Activated CD4-positive, CD25-positive, alpha-beta regulatory T cell (primary cell): ENCODE measurements around the gene AKR1D1.
"Not testable (repeated sequence)": the region's sequence is repeated elsewhere in the genome, so short reads cannot be mapped to it uniquely, and the experiment has no call there.

Source experiments
- DNase-seq, 4 experiments: peaks; one replicate each; lab custom pipeline; 2025; lab: John Stamatoyannopoulos, UW

AKR1D1 gene

DNA sequence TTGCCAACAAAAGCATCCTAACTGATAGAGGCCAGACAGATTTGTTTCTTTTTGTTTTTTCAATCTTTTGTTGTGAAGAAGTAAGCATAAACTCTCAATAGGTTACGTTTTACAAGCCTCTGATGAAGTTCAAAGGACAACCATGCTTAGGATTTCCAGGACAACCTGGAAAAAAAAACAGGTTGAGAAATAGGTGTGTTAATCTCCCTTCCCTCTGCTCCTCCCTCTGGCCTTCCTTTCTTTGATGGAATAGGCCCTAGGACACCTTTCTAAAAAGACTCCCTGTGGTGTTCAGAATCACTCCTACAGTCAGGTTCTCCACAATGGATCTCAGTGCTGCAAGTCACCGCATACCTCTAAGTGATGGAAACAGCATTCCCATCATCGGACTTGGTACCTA is at the start of gene AKR1D1:
Gene AKR1D1, plus strand, starts transcription at position 264 of the 400 bp plus-strand sequence. Its CDS starts 60 bp downstream, at position 324.
- DNase-seq, result no peak

GRCh38 chr7:138027100-138027499 is 49.2 kb upstream of the AKR1D1 start:
- DNase-seq, result no peak

DNA sequence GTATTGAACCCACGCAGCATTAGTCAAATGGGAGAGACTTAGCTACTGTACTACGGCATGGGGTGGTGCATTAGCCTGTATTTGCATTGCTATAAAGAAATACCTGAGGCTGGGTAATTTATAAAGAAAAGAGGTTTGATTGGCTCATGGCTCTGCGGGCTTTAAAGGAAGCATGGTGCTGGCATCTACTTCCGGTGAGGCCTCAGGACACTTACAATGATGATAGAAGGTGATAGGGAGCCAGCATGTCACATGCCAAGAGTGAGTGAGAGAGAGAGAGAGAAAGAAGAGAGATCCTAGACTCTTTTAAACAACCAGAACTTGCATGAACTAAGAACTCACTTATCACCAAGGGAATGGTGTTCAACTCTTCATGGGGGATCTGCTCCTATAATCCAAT is 47.1 kb upstream of the AKR1D1 start:
- no peak for DNase-seq

DNA sequence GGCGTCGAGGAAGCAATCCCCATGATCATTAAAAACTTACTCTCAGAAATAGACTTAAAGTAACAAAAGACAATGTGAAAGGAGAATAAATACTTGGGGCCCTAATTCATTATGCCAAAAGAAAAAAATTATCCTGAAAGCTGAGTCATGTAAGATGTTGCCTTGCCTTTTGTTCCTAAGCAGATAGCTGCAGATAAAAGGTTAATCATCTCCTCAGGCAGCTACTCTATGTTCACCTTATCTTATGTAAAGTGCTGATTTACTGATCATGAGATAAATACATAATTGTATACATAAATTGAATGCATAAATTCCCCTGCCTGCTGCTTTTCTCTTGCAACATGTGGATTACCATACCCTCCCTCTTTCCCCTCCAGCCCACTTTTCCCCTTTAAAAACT is 46.3 kb upstream of the AKR1D1 start:
- DNase-seq, result no peak

DNA sequence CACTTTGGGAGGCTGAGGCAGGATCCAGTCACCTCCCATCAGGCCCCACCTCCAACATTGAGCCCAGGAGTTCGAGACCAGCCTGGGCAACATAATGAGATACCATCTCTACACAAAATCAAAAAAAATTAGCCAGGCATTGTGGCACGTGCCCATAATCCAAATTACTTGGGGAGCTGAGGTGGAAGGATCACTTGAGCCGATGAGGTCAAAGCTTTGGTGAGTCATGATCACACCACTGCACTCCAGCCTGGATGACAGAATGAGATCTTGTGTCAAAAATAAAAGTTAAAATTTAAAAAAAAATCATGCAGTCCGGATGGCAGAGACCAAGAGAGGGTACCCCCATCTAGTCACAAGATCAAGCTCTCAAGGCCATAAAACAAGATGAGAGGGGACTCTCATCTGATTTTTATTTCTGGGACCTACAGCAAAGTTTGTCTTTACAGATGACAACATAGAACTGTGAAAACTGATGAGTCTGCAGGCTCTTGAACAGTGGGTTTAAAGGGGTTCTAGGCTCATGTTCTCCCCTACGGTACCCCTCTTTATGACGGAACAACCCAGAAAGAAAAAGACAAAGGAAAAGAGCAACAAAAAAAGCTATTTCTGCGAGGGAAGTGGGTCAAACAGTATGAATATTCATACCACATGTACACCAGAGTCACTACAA is 45.4 kb upstream of the AKR1D1 start:
- no peak for DNase-seq

- DNase-seq, result no peak
Observed at GRCh38 chr7:138032186-138032585, 44.1 kb upstream of the AKR1D1 start.

- no peak for DNase-seq
Observed at GRCh38 chr7:138032770-138033169, 43.5 kb upstream of the AKR1D1 start.

DNA sequence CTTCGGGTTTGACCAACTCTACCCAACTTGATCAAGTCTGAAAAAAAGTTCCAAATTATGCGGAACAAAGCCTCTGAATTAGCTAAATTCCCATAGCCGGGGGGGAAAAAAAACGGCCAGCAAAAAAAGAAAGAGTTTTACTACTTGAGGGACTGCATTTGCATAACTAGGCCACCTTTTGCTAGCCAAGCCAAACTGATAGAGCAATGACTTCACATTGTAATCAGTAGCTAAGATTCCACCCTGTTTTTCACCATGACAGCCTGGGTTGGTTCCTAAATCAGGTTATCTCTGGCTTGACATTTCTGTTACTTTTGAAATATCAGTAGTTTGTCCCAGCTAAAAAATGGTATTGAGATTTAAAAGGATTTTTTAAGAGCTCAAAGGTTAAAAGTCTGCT is 43.0 kb upstream of the AKR1D1 start:
- no peak for DNase-seq

DNA sequence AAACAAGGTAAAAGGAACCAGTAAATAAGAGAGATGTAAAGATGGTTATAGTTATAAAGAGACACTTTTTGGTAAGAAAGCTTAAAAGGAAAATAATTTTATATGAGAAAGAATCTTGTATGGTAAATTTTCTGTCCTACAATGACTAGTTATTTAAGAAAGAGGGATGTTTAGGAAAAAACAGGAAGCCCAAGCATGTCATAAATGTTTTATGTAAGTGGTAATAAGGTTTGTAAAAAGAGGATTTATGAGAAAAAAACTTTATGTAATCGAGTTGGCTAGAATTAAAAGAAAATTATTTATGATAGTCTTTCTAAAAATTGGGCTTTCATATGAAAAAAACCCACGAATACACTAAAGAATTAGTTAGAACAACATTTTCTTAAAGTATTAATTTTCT is 40.1 kb upstream of the AKR1D1 start:
- no peak for DNase-seq

DNA sequence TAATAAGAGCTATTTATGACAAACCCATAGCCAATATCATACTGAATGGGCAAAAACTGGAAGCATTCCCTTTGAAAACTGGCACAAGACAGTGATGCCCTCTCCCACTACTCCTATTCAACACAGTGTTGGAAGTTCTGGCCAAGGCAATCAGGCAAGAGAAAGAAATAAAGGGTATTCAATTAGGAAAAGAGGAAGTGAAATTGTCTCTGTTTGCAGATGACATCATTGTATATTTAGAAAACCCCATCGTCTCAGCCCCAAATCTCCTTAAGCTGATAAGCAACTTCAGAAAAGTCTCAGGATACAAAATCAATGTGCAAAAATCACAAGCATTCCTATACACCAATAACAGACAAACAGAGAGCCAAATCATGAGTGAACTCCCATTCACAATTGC is 36.2 kb upstream of the AKR1D1 start:
- DNase-seq, result not testable (repeated sequence)

DNA sequence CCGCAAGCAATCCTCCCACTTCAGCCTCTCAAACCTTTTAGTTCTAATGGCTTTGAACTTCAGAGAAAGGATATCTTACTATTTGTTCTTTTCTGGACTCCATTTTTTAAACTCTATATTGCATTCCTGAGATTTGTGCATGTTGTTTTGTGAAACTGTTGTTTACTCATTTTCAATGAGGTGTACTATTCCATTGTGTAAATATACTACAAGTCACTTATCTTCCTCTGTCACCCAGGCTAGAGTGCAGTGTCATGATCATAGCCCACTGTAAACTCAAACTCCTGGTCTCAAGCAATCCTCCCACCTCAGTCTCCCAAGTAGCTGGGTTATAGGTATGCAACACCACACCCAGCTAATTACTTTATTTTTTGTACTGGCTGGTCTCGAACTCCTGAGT is 31.4 kb upstream of the AKR1D1 start:
- DNase-seq, result no peak

DNA sequence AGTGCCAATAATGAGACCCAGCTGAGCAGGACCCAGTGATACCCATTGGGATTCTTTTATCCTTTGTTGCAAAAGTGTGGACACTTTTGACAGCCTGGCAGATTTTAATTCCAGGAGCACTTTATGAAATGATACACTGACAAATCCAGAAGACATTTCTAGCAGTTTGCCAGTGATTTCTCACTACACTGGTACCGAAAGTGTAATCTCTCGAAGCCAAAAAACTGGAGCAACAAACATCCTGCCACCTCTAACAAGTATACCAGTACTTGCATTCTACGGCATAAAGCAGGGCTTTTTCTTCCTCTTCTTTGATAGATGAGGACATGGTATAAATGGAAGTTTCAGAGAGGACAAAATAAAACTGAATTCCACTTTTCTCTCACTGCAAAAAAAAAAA is 28.4 kb upstream of the AKR1D1 start:
- no peak for DNase-seq

DNA sequence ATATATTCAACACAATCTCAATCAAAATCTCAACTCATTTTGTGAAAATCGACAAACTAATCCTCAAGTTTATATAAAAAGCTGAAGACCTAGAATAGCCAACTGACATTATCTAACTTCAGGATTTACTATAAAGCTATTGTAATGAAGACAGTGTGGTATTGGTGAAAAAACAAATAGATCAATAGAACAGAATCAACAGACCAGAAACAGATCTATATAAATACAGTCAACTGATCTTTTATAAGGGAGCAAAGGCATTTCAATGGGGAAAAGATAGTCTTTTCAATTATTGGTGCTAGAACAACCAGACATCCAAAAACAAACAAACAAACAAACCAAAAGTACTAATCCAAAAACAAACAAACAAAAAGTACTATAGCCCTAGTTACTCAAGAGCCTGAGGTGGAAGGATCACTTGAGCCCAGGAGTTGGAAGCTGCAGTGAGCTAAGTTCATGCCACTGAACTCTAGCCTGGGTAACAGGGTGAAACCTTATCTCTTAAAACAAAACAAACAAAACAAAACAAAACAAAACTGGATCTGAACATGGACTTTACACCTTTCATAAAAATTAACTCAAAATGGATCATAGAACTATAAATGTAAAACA is 26.6 kb upstream of the AKR1D1 start:
- no peak for DNase-seq

DNA sequence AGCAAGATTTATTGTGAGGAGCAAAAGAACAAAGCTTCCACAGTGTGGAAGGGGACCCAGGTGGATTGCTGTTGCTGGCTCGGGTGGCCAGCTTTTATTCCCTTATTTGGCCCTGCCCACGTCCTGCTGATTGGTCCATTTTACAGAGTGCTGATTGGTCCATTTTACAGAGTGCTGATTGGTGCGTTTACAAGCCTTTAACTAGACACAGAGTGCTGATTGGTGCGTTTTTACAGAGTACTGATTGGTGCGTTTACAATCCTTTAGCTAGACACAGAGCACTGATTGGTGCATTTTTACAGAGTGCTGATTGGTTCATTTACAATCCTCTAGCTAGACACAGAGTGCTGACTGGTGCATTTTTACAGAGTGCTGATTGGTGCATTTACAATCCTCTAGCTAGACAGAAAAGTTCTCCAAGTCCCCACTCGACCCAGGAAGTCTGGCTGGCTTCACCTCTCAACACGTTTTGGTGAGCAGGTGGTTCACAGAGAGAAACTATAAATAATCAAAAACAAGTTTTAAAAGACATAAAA is 24.5 kb upstream of the AKR1D1 start:
- DNase-seq, result not testable (repeated sequence)

DNA sequence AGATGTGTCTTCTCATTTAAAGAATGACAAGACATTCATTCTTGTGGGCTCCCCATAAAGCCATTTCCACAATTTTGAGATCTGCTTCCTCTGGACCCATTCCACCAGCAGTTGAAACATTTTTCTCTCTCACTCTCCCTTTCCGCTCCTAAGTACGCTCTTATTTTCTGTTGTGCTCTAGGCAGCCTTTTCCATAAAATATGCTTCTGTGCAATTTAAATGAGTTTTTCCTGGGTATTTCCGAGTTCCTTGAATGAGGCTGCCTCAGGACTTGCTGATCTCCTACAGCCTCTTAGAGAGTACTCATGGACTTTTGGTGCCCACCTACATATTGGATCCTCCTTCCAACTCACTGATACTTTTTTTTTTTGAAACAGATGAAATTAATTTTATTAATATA is 23.6 kb upstream of the AKR1D1 start:
- DNase-seq, result no peak

DNA sequence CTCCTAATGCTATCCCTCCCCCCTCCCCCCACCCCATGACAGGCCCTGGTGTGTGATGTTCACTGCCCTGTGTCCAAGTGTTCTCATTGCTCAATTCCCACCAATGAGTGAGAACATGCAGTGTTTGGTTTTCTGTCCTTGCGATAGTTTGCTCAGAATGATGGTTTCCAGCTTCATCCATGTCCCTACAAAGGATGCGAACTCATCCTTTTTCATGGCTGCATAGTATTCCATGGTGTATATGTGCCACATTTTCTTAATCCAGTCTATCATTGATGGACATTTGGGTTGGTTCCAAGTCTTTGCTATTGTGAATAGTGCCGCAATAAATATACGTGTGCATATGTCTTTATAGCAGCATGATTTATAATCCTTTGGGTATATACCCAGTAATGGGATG is 20.6 kb upstream of the AKR1D1 start:
- DNase-seq, result not testable (repeated sequence)

GRCh38 chr7:138063400-138063799 is 12.9 kb upstream of the AKR1D1 start:
- DNase-seq, result no peak

DNA sequence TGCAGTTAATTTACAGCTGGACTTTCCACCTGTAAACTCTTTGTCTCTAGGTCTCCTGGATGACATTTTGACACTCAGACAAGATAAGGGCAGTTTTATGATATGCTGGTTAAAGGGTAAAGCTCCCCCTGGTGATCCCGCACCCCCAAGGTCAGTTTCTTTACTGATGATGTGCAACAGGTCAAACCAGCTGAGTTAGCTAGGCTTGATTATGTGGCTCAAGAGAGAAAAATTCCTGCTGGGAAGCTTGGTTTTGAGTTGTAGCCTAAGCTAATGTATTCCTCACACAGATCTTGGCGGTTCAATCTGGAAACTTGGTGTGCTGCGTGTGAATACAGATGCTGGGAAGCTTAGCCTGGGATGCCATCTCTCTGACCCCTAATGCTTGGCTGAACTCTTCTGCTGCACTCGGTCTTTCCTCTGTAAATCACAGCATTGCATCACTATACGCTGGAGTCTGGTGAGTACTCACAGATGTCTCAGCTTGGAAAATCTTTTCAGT is 11.4 kb upstream of the AKR1D1 start:
- DNase-seq, result no peak

DNA sequence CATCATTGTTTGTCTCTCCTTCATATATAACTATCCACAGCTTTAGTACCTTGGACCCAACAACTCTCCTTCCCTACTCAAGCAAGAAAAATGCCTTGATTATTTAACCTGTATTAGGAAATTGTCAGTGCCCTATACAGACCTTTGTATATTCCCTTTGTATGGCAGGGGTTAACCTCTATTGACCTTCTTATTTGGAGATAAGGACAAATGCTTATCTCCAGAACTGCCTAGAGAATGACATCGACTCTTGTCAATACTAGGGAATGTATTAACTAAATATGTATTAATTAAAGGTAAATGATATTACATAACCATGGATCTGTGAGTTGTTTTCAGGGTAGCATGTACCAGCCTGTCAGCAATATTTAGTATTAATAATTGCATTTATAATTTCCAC is 10.4 kb upstream of the AKR1D1 start:
- no peak for DNase-seq

GRCh38 chr7:138066954-138067394 is 9.3 kb upstream of the AKR1D1 start:
- DNase-seq, result no peak

DNA sequence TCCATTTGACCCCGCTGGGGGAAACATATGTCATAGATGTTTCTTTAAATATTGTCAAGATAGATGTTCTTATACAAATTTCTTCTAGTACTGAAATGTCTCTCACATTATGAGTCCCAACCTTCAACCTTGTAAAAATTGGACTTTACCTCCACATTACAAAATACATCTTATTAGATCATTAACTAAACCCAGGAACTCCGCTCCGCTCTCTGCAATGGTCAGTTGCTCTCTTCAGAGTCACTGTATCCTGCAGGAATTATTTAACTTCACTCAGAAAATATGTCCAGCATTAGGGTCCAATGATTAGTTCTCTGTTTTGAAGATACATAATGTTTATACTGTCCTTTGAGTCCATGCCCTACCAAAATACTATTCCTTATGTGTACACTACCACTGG is 8.5 kb upstream of the AKR1D1 start:
- no peak for DNase-seq

- no peak for DNase-seq
Observed at GRCh38 chr7:138070908-138071307, 5.4 kb upstream of the AKR1D1 start.

DNA sequence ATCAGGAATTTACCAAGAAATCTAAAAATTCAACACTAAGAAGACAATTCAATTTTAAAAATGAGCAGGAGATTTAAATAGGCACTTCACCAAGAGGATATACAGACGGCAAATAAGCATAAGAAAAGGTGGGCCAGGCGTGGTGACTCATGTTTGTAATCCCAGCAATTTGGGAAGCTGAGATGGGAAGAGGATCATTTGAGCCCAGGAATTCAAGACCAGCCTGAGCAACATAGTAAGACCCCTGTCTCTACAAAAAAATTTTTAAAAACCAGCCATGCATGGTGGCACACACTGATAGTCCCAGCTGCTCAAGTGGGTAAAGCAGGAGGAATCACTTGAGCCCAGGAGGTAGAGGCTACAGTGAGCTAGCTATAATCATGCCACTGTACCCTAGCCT is 3.5 kb upstream of the AKR1D1 start:
- no peak for DNase-seq

GRCh38 chr7:138074121-138074520 is 2.1 kb upstream of the AKR1D1 start:
- no peak for DNase-seq
